WTC11 (cell line): Measurements from ENCODE around the gene EPHA6. TPM values are rescaled to one million over a fixed set of nuclear protein-coding genes. Genes with fewer than 3 reads are reported as not detected.

ENCODE experiments used
- ATAC-seq: fragments of 200-7000 bp; cut with Tn5 transposase; 2 replicates; pipeline ENCODE4 v1.10.0; 2021; ENCODE audit warnings: mild to moderate bottlenecking, moderate library complexity
- CTCF ChIA-PET: fragments of 300-600 bp; sonication (Branson Sonifier 250); formaldehyde crosslinking; loops from one replicate; lab custom pipeline; 2021; ENCODE audit warnings: antibody characterized with exemption; lab: Charles Lee
- POLR2A ChIA-PET: fragments of 350-600 bp; sonication (Branson Sonifier 250); formaldehyde crosslinking; loops from one replicate; lab custom pipeline; 2021; ENCODE audit warnings: antibody characterized with exemption; lab: Charles Lee
- DNase-seq: peaks from one replicate; pipeline ENCODE4 v3.0.0; 2021; ENCODE audit warnings: low spot score
- H3K27ac Mint-ChIP-seq: 2 replicates; pipeline ENCODE4 v1.8.0; 2021; ENCODE audit warnings: mixed read lengths
- H3K27me3 Mint-ChIP-seq: 2 replicates; pipeline ENCODE4 v1.8.0; 2021; ENCODE audit warnings: low read depth, mild to moderate bottlenecking, moderate library complexity, mixed read lengths
- H3K36me3 Mint-ChIP-seq: 2 replicates; pipeline ENCODE4 v1.8.0; 2021; ENCODE audit warnings: mixed read lengths
- H3K4me1 Mint-ChIP-seq: 2 replicates; pipeline ENCODE4 v1.8.0; 2022; ENCODE audit warnings: mixed read lengths
- H3K4me3 Mint-ChIP-seq: 2 replicates; pipeline ENCODE4 v1.8.0; 2021; ENCODE audit warnings: mild to moderate bottlenecking, moderate library complexity, mixed read lengths
- H3K9me3 Mint-ChIP-seq: 2 replicates; pipeline ENCODE4 v1.8.0; 2021; ENCODE audit warnings: mixed read lengths
- AFF4 ChIP-seq: sonication (generic); formaldehyde crosslinking; IDR thresholded peaks from 2 replicates; pipeline ENCODE4 v1.8.1; 2023; ENCODE audit warnings: mild to moderate bottlenecking, missing genetic modification reagents, borderline replicate concordance
- CBFB ChIP-seq: sonication (generic); formaldehyde crosslinking; IDR thresholded peaks from 2 replicates; pipeline ENCODE4 v1.8.1; 2022; ENCODE audit warnings: mild to moderate bottlenecking, low read depth, missing genetic modification reagents
- FOXJ3 ChIP-seq: sonication (generic); formaldehyde crosslinking; IDR thresholded peaks from 2 replicates; pipeline ENCODE4 v1.9.0; 2021; ENCODE audit warnings: missing genetic modification reagents, mild to moderate bottlenecking, borderline replicate concordance
- FOXK1 ChIP-seq: sonication (generic); formaldehyde crosslinking; IDR thresholded peaks from 2 replicates; pipeline ENCODE4 v1.8.0; 2022; ENCODE audit warnings: mild to moderate bottlenecking, moderate library complexity, missing genetic modification reagents
- NFE2L1 ChIP-seq: sonication (generic); formaldehyde crosslinking; IDR thresholded peaks from 2 replicates; pipeline ENCODE4 v1.8.1; 2023; ENCODE audit warnings: missing genetic modification reagents
- RORB ChIP-seq: fragments of 250-450 bp; sonication (Bioruptor Pico); IDR thresholded peaks from 2 replicates; pipeline ENCODE4 v1.9.0; 2021; ENCODE audit warnings: mild to moderate bottlenecking
- SOX15 ChIP-seq: fragments of 250-450 bp; sonication (Bioruptor Pico); IDR thresholded peaks from 2 replicates; pipeline ENCODE4 v1.9.0; 2021; ENCODE audit warnings: mild to moderate bottlenecking
- ZNF121 ChIP-seq: sonication (generic); formaldehyde crosslinking; IDR thresholded peaks from 2 replicates; pipeline ENCODE4 v1.8.0; 2023; ENCODE audit warnings: missing genetic modification reagents
- ZNF317 ChIP-seq: sonication (generic); formaldehyde crosslinking; IDR thresholded peaks from 2 replicates; pipeline ENCODE4 v1.8.1; 2023; ENCODE audit warnings: low read depth, mild to moderate bottlenecking, moderate library complexity, missing genetic modification reagents, borderline replicate concordance
- total RNA-seq: library from RNA; stranded (reverse); gene quantifications from 3 replicates; pipeline ENCODE4 v1.2.3, GENCODE V29; 2021
- TF ChIP-seq, protein P1 (sequence below): fragments of 250-450 bp; sonication (Bioruptor Pico); IDR thresholded peaks from 2 replicates; pipeline ENCODE4 v1.9.0; 2021; ENCODE audit warnings: mild to moderate bottlenecking
- TF ChIP-seq, protein P2 (sequence below): sonication (generic); formaldehyde crosslinking; IDR thresholded peaks from 2 replicates; pipeline ENCODE4 v1.8.1; 2023; ENCODE audit warnings: mild to moderate bottlenecking, missing genetic modification reagents
- TF ChIP-seq, protein P3 (sequence below): sonication (generic); formaldehyde crosslinking; conservative IDR thresholded peaks from 2 replicates; pipeline ENCODE4 v1.8.1; 2023; ENCODE audit warnings: mild to moderate bottlenecking, low read depth, missing genetic modification reagents, moderate library complexity
- TF ChIP-seq, protein P4 (sequence below): sonication (generic); formaldehyde crosslinking; IDR thresholded peaks from 2 replicates; pipeline ENCODE4 v1.8.1; 2022; ENCODE audit warnings: mild to moderate bottlenecking, missing genetic modification reagents, moderate library complexity, borderline replicate concordance

The EPHA6 gene
- total RNA-seq, 1 experiment from 2014 or later, result 2.1 TPM

- TF ChIP-seq, protein P1, sequence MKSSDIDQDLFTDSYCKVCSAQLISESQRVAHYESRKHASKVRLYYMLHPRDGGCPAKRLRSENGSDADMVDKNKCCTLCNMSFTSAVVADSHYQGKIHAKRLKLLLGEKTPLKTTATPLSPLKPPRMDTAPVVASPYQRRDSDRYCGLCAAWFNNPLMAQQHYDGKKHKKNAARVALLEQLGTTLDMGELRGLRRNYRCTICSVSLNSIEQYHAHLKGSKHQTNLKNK (CRISPR knock-in tag), result no peak
- TF ChIP-seq RORB (CRISPR knock-in tag) (no peak), SOX15 (CRISPR knock-in tag) (no peak)
These were observed 195.1 kb downstream of the EPHA6 start (continued) for GRCh38 chr3:97009427-97010019.

GRCh38 chr3:97010881-97011657, 196.7 kb downstream of the EPHA6 start:
- DNase-seq (no peak), ATAC-seq (no peak)
- H3K27ac Mint-ChIP-seq, result no peak overlapping the region
- peaks cover 31% of the 10 kb centered on the region for H3K9me3 Mint-ChIP-seq
- peaks cover 24% of the 10 kb centered on the region for H3K36me3 Mint-ChIP-seq
- no peak overlapping the region for H3K4me3 Mint-ChIP-seq
- POLR2A ChIA-PET, result no interaction called here
- H3K27me3 Mint-ChIP-seq, result no peaks in the 10 kb centered on the region
- TF ChIP-seq CBFB (CRISPR knock-in tag), result no peak
- TF ChIP-seq, protein P1 (CRISPR knock-in tag), result no peak
- TF ChIP-seq ZNF121 (CRISPR knock-in tag), result no peak
- TF ChIP-seq, protein P2, sequence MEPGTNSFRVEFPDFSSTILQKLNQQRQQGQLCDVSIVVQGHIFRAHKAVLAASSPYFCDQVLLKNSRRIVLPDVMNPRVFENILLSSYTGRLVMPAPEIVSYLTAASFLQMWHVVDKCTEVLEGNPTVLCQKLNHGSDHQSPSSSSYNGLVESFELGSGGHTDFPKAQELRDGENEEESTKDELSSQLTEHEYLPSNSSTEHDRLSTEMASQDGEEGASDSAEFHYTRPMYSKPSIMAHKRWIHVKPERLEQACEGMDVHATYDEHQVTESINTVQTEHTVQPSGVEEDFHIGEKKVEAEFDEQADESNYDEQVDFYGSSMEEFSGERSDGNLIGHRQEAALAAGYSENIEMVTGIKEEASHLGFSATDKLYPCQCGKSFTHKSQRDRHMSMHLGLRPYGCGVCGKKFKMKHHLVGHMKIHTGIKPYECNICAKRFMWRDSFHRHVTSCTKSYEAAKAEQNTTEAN (CRISPR knock-in tag), result no peak
- TF ChIP-seq, protein P3, sequence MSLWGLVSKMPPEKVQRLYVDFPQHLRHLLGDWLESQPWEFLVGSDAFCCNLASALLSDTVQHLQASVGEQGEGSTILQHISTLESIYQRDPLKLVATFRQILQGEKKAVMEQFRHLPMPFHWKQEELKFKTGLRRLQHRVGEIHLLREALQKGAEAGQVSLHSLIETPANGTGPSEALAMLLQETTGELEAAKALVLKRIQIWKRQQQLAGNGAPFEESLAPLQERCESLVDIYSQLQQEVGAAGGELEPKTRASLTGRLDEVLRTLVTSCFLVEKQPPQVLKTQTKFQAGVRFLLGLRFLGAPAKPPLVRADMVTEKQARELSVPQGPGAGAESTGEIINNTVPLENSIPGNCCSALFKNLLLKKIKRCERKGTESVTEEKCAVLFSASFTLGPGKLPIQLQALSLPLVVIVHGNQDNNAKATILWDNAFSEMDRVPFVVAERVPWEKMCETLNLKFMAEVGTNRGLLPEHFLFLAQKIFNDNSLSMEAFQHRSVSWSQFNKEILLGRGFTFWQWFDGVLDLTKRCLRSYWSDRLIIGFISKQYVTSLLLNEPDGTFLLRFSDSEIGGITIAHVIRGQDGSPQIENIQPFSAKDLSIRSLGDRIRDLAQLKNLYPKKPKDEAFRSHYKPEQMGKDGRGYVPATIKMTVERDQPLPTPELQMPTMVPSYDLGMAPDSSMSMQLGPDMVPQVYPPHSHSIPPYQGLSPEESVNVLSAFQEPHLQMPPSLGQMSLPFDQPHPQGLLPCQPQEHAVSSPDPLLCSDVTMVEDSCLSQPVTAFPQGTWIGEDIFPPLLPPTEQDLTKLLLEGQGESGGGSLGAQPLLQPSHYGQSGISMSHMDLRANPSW (CRISPR knock-in tag), result no peak
- TF ChIP-seq, protein P4, sequence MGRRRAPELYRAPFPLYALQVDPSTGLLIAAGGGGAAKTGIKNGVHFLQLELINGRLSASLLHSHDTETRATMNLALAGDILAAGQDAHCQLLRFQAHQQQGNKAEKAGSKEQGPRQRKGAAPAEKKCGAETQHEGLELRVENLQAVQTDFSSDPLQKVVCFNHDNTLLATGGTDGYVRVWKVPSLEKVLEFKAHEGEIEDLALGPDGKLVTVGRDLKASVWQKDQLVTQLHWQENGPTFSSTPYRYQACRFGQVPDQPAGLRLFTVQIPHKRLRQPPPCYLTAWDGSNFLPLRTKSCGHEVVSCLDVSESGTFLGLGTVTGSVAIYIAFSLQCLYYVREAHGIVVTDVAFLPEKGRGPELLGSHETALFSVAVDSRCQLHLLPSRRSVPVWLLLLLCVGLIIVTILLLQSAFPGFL (CRISPR knock-in tag), result no peak
- no peak for TF ChIP-seq AFF4
- TF ChIP-seq FOXK1 (CRISPR knock-in tag), result no peak
- TF ChIP-seq, all 79 proteins: peak for 0
- H3K4me1 Mint-ChIP-seq, result peaks cover 17% of the 10 kb centered on the region
- CTCF ChIA-PET, result no interaction called here

DNA sequence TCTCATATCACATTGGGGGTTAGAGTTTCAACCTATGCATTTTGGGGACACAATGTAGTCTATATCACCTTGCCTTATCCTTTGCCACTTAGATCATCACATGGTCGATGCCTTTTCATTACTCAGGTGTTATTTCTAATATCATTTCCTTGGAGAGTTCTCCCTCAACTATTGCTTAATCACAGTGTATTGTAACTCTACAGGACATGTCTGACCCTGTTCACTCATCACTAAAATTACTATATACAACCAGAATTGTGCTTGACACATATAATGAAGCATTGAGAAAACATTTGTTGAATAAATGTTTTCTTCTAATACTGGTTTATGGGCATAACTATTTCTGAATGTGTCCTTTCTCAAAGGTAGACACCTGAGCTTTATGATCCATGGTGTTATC, 207.4 kb downstream of the EPHA6 start:
- H3K27me3 Mint-ChIP-seq, result no peaks in the 10 kb centered on the region
- DNase-seq, result no peak
- TF ChIP-seq AFF4, result no peak
- TF ChIP-seq FOXJ3 (CRISPR knock-in tag), result no peak
- TF ChIP-seq NFE2L1 (CRISPR knock-in tag), result no peak
- TF ChIP-seq ZNF317 (CRISPR knock-in tag), result no peak
- no peak for TF ChIP-seq FOXK1 (CRISPR knock-in tag)
- TF ChIP-seq, protein P2 (CRISPR knock-in tag), result no peak
- H3K36me3 Mint-ChIP-seq, result no peaks in the 10 kb centered on the region; the same call in 1 of the 2 replicates
- ChIA-PET POLR2A (no interaction called here), CTCF (no interaction called here)
- peaks cover 17% of the 10 kb centered on the region for H3K9me3 Mint-ChIP-seq
- no peak overlapping the region for H3K4me3 Mint-ChIP-seq
- 0 out of 2 replicates have a peak, but pooled peaks cover 3% of the 10 kb centered on the region for H3K4me1 Mint-ChIP-seq
- no peak for ATAC-seq
- no peak overlapping the region for H3K27ac Mint-ChIP-seq
